HepG2 (cell line): ENCODE measurements around the gene XAB2. TPM values are rescaled to one million over a fixed set of nuclear protein-coding genes. Genes with fewer than 3 reads are reported as not detected.
"Not testable (repeated sequence)": the region's sequence is repeated elsewhere in the genome, so short reads cannot be mapped to it uniquely, and the experiment has no call there.

Experiments
- ATAC-seq: fragments of 200-7000 bp; cut with Tn5 transposase; 3 replicates; pipeline ENCODE4 v1.9.1; 2020; ENCODE audit warnings: mild to moderate bottlenecking, moderate library complexity
- BruUV-seq: library from RNA; stranded (reverse); fragments of 400-500 nt; replicated peaks from 2 replicates; lab custom pipeline; 2021; lab: Mats Ljungman, UMichigan
- CTCF ChIA-PET: fragments of 300-600 bp; formaldehyde crosslinking; extraction: SDS; loops from one replicate; lab custom pipeline; 2021; ENCODE audit warnings: low total read pairs, inconsistent platforms, low intra/inter-chr PET ratio; lab: Yijun Ruan, JAX
- POLR2A ChIA-PET: fragments of 350-600 bp; sonication (Branson Sonifier 250); formaldehyde crosslinking; loops from one replicate; lab custom pipeline; 2020; ENCODE audit warnings: antibody characterized with exemption, inconsistent platforms; lab: Yijun Ruan, JAX
- DNase-seq: peaks from one replicate; pipeline ENCODE4 v3.0.0-alpha.2; 2015; ENCODE audit warnings: low spot score
- FAIRE-seq: peaks from 3 replicates; lab custom pipeline; 2011; peaks lifted over from hg19 to GRCh38; lab: Jason Lieb, UNC
- H2AFZ ChIP-seq: one replicate; pipeline ENCODE4 v1.6.1; 2011; ENCODE audit warnings: low read length, inconsistent platforms
- H3K27ac ChIP-seq: fragments of 300-600 bp; 3 replicates; pipeline ENCODE4 v1.8.0; 2011; ENCODE audit warnings: mixed run types, mild to moderate bottlenecking, mixed read lengths, low read length, inconsistent platforms; ENCODE audit not compliant: insufficient read depth; ENCODE audit errors: extremely low read length
- H3K27me3 ChIP-seq, 2 experiments: fragments of 200-600 bp in 1 of 2; 2 replicates in 1 of 2; 3 replicates in 1 of 2; pipeline versions ENCODE4 v1.6.0 to v1.8.0; 2011; ENCODE audit warnings: low read length in 2 of 2, mild to moderate bottlenecking in 2 of 2, moderate library complexity in 2 of 2, inconsistent platforms in 1 of 2; ENCODE audit not compliant: insufficient read depth in 2 of 2, control insufficient read depth in 1 of 2
- H3K36me3 ChIP-seq, 2 experiments: fragments of 200-600 bp in 1 of 2; replicated peaks in 1 of 2; 2 replicates in 1 of 2; 3 replicates in 1 of 2; pipeline versions ENCODE4 v1.5.1 to v1.8.0; 2011; ENCODE audit warnings: low read length in 2 of 2, inconsistent platforms in 1 of 2; ENCODE audit not compliant: insufficient read depth in 2 of 2, control insufficient read depth in 1 of 2
- H3K4me1 ChIP-seq: 2 replicates; pipeline ENCODE4 v1.5.1; 2012; ENCODE audit warnings: low read length, inconsistent platforms; ENCODE audit not compliant: insufficient read depth
- H3K4me2 ChIP-seq: 2 replicates; pipeline ENCODE4 v1.6.0; 2011; ENCODE audit warnings: low read depth, low read length, inconsistent platforms
- H3K4me3 ChIP-seq, 3 experiments: fragments of 200-600 bp in 1 of 3; sonication (generic), shearing (Covaris generic) in 1 of 3; replicated peaks in 1 of 3; 2 replicates each; pipeline ENCODE4 v1.5.1; 2011 to 2016; ENCODE audit warnings: low read length in 3 of 3, inconsistent platforms in 2 of 3, low read depth in 2 of 3, mild to moderate bottlenecking in 2 of 3, control low read depth in 1 of 3, mixed read lengths in 1 of 3; ENCODE audit not compliant: insufficient read depth in 1 of 3
- H3K79me2 ChIP-seq: one replicate; pipeline ENCODE4 v1.6.1; 2011; ENCODE audit warnings: low read length, inconsistent platforms; ENCODE audit not compliant: insufficient read depth
- H3K9ac ChIP-seq: 2 replicates; pipeline ENCODE4 v1.6.0; 2011; ENCODE audit warnings: mild to moderate bottlenecking, low read depth, low read length, inconsistent platforms; ENCODE audit not compliant: insufficient read depth
- H3K9me3 ChIP-seq: 2 replicates; pipeline ENCODE4 v1.5.1; 2012; ENCODE audit warnings: mild to moderate bottlenecking, low read length
- H4K20me1 ChIP-seq: 2 replicates; pipeline ENCODE4 v1.6.0; 2011; ENCODE audit warnings: inconsistent platforms, mild to moderate bottlenecking, low read length, moderate library complexity; ENCODE audit not compliant: insufficient read depth
- CCAR2 ChIP-seq: fragments of 200-400 bp; formaldehyde crosslinking; optimal IDR thresholded peaks from 2 replicates; pipeline ENCODE3; 2018; ENCODE audit warnings: low read depth, mild to moderate bottlenecking, low read length, moderate library complexity
- FLYWCH1 ChIP-seq: sonication (generic); formaldehyde crosslinking; IDR thresholded peaks from 2 replicates; pipeline ENCODE4 v1.8.1; 2023; ENCODE audit warnings: mild to moderate bottlenecking, missing genetic modification reagents
- HNF4A ChIP-seq: sonication (generic); formaldehyde crosslinking; IDR thresholded peaks from 2 replicates; pipeline ENCODE4 v1.4.0; 2020; ENCODE audit warnings: missing genetic modification reagents
- HNRNPH1 ChIP-seq: fragments of 200-400 bp; formaldehyde crosslinking; optimal IDR thresholded peaks from 2 replicates; pipeline ENCODE3; 2017; ENCODE audit warnings: mild to moderate bottlenecking, low read depth, low read length
- KLF6 ChIP-seq: IDR thresholded peaks from 2 replicates; pipeline ENCODE4 v1.8.0; 2016; ENCODE audit warnings: missing biosample characterization, missing genetic modification reagents
- SOX5 ChIP-seq: IDR thresholded peaks from 2 replicates; pipeline ENCODE4 v1.6.1; 2016; ENCODE audit warnings: borderline replicate concordance
- TBX2 ChIP-seq: sonication (generic); formaldehyde crosslinking; IDR thresholded peaks from 2 replicates; pipeline ENCODE4 v1.5.0; 2020; ENCODE audit warnings: missing genetic modification reagents, mild to moderate bottlenecking, borderline replicate concordance
- ZFP36L2 ChIP-seq: sonication (generic); formaldehyde crosslinking; IDR thresholded peaks from 2 replicates; pipeline ENCODE4 v1.4.0; 2020; ENCODE audit warnings: missing genetic modification reagents
- ZNF614 ChIP-seq: IDR thresholded peaks from 2 replicates; pipeline ENCODE4 v1.6.1; 2018; ENCODE audit warnings: missing biosample characterization, missing genetic modification reagents, inconsistent platforms, borderline replicate concordance
- ZSCAN22 ChIP-seq: sonication (generic); formaldehyde crosslinking; IDR thresholded peaks from 2 replicates; pipeline ENCODE4 v1.4.0; 2020; ENCODE audit warnings: mild to moderate bottlenecking, missing genetic modification reagents
- WGBS: methylation state at CpG from one replicate; pipeline ENCODE4 v1.1.6; 2017; ENCODE audit warnings: low lambda C conversion rate; 5-methylcytosine and 5-hydroxymethylcytosine counted together
- in situ Hi-C: cut with HindIII; loops from 2 replicates; pipeline ENCODE4 v1.10.0; 2017; ENCODE audit warnings: low pct_unique_long_range_greater_than_20kb; ENCODE audit not compliant: extremely low pct_ligation_motif_present
- intact Hi-C: fragments of 100-400 bp; cut with micrococcal nuclease; formaldehyde crosslinking; loops from one replicate; pipeline ENCODE4 v1.10.0; 2022; ENCODE audit not compliant: unreplicated experiment
- polyA plus RNA-seq, 8 experiments: library from polyadenylated mRNA; depleted of rRNA in 3 of 8; stranded (reverse) in 7 of 8; unstranded in 1 of 8; fragments of >200 nt; fragmentation: Illumina TruSeq in 4 of 8; extraction: Trizol in 4 of 8; gene quantifications; 2 replicates each; pipeline versions ENCODE4 v1.2.1 to v1.2.3, GENCODE V29; 2011 to 2016; ENCODE audit warnings: low read depth in 4 of 8, missing spikeins in 1 of 8, mixed read lengths in 1 of 8; ENCODE audit not compliant: insufficient read depth in 1 of 8
- total RNA-seq, 5 experiments: library from RNA; depleted of rRNA; stranded (reverse); fragments of >200 nt; fragmentation: Illumina TruSeq; extraction: Trizol; gene quantifications; 2 replicates each; pipeline ENCODE4 v1.2.3, GENCODE V29; 2016; ENCODE audit warnings: low read depth in 1 of 5

Gene XAB2
- total and polyA plus RNA-seq, 2 of the 13 experiments (the other 11 are each of a cell fraction or from before 2014, with no cell fraction given) = 6.2 to 23.9 TPM

- TF ChIP-seq TBX2 = no peak
- TF ChIP-seq ZSCAN22 (CRISPR knock-in tag) = no peak
- no peak for TF ChIP-seq CCAR2
- no peak for TF ChIP-seq FLYWCH1 (CRISPR knock-in tag)
- TF ChIP-seq ZFP36L2 (CRISPR knock-in tag) = no peak
- TF ChIP-seq KLF6 (CRISPR knock-in tag) = no peak
- no peak for TF ChIP-seq SOX5 (CRISPR knock-in tag)
- no peak for TF ChIP-seq ZNF614
- TF ChIP-seq HNF4A (CRISPR knock-in tag) = no peak
Observed at GRCh38 chr19:7644550-7644877, 15.2 kb upstream of the XAB2 start (continued).

GRCh38 chr19:7643629-7644549, 14.5 kb upstream of the XAB2 start:
- not testable (repeated sequence) for H4K20me1 ChIP-seq, H3K79me2 ChIP-seq, ATAC-seq
- peak; percentile 6 for TF ChIP-seq HNRNPH1
- TF ChIP-seq, all 625 proteins: peak for 1; not testable (repeated sequence) for 624
- H3K4me2 ChIP-seq, H2AFZ ChIP-seq, in situ Hi-C loops, H3K4me3 ChIP-seq, H3K4me1 ChIP-seq, intact Hi-C loops, CTCF ChIA-PET, H3K36me3 ChIP-seq, BruUV-seq, H3K27me3 ChIP-seq, H3K9ac ChIP-seq, H3K9me3 ChIP-seq, H3K27ac ChIP-seq, FAIRE-seq, DNase-seq: not testable (repeated sequence)
- POLR2A ChIA-PET = interaction anchor here (1.0 kb wide), 1 partner anchor 48 kb away, joined by 3 read pairs; the partner anchor contains the start of gene CAMSAP3
- WGBS = 95% methylated on average over 9 of the region's 10 CpGs
